ENCODE results near the gene AKR7A3. TPM values are rescaled to one million over a fixed set of nuclear protein-coding genes. Genes with fewer than 3 reads are reported as not detected.
"Not testable (repeated sequence)": the region's sequence is repeated elsewhere in the genome, so short reads cannot be mapped to it uniquely, and the experiment has no call there.

Gene AKR7A3
- total RNA-seq: 1 to 10 TPM in 3 of 4 donors, under 1 TPM in 1; 0.71 to 1.9 (median 1.5) TPM
- polyA plus RNA-seq: 100 to 1,000 TPM in 1 of 3 donors, 10 to 100 TPM in 2; 72.1 to 110 (median 78.3) TPM

DNA sequence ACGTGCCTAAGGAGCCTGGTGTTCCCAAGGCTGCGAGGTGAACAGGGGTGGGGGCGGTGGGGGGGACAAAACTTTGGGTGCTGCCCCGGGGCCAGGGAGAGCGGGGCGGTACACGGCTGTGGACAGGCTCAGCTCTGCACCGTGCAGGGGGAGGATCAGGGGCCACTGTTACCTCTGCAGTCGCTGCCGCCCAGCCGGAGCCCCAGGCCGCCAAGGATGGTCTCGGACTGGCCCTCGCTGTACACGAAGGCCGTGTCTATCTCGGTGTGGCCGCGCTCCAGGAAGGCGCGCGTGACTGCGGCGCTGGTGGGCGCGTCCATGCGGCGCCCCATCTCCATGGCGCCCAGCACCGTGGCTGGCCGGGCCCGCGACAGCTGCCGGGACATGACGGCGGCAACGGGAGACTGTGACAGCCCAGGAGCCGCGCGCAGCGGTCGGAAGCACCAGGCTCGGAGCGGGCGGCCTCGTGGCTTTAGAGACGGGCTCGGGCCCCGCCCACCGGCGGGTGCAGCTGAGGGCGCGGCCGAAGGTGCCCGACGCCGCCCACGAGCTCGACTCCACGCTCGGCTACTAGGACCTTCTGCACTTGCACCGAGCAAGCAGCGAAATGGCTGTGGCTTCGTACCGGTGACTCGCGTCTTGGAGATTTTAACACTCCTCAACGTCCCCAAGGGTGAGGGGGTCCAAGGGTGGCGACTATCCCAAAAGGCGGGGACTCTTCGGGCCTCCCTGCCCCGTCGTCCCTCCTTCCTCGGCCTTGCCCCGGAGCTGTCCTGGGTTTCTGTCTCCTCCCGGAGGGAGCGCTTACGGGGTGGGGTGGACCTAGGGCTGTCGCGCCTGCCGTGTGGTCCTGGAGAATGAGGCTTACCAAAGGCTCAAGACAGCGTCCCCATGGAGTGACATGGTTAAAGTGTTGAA, at the start of gene AKR7A3:
Gene AKR7A3, minus strand, starts transcription at position 447 of the 918 bp plus-strand sequence. Its CDS starts 61 bp downstream, at position 386.
- intact Hi-C loops (cut with DNase I): not testable (repeated sequence)
- peak; percentile 65 for DNase-seq

DNA sequence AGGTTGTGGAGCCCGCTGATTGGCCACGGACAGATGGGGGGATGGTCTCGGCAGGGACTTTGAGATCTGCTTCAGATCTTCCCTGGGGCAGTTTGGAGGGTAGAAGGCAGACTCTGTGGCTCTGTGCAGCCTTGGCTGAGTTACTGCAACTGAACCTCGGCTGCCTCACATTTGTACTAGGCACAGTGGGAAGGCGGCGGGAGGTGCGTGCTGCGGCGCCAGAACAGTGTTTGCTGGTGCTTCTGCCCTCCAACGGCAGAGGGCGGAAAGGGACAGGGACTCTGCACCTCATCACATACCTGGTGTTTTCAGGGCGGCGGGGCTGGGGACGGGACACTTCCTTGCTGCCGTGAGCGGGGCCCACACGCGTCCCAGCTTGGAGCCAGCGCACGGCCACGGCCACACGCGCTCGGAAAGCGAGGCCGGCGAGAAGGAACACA, 49.8 kb upstream of the AKR7A3 start:
- Histone ChIP-seq H3K27me3 (no peaks in the 10 kb centered on the region), H3K27ac (no peak overlapping the region), H3K4me3 (no peak overlapping the region), H3K4me1 (peaks cover 0 to 14% (median 6%) of the 10 kb centered on the region in 4 donors), H3K36me3 (peaks cover 5 to 48% (median 23%) of the 10 kb centered on the region in 4 donors), H3K9me3 (no peaks in the 10 kb centered on the region)
- no peak for DNase-seq
- WGBS, 2 donors: 82 to 88% methylated on average over 27 of the region's 27 CpGs
- intact Hi-C loops (cut with DNase I): no loop called here
- TF ChIP-seq POLR2A (IDR thresholded peaks at IDR 0.05) (no peak), POLR2AphosphoS5 (IDR thresholded peaks at IDR 0.05) (peak in 1 of 4 donors; percentile 18), EP300 (IDR thresholded peaks at IDR 0.05) (no peak)
- TF ChIP-seq, protein P1, sequence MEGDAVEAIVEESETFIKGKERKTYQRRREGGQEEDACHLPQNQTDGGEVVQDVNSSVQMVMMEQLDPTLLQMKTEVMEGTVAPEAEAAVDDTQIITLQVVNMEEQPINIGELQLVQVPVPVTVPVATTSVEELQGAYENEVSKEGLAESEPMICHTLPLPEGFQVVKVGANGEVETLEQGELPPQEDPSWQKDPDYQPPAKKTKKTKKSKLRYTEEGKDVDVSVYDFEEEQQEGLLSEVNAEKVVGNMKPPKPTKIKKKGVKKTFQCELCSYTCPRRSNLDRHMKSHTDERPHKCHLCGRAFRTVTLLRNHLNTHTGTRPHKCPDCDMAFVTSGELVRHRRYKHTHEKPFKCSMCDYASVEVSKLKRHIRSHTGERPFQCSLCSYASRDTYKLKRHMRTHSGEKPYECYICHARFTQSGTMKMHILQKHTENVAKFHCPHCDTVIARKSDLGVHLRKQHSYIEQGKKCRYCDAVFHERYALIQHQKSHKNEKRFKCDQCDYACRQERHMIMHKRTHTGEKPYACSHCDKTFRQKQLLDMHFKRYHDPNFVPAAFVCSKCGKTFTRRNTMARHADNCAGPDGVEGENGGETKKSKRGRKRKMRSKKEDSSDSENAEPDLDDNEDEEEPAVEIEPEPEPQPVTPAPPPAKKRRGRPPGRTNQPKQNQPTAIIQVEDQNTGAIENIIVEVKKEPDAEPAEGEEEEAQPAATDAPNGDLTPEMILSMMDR (IDR thresholded peaks at IDR 0.05): peak in 1 of 4 experiments; percentile 23

More for the DNA sequence above, at the start of gene AKR7A3:
- not testable (repeated sequence) for H3K36me3 ChIP-seq, H3K9me3 ChIP-seq, H3K27ac ChIP-seq, H3K4me1 ChIP-seq, H3K27me3 ChIP-seq
- WGBS, 2 donors: 4 to 18% methylated on average over 74 to 75 of the region's 82 CpGs
- peak within 1 kb of the TSS; percentile 2 to 50 (median 42) for H3K4me3 ChIP-seq

DNA sequence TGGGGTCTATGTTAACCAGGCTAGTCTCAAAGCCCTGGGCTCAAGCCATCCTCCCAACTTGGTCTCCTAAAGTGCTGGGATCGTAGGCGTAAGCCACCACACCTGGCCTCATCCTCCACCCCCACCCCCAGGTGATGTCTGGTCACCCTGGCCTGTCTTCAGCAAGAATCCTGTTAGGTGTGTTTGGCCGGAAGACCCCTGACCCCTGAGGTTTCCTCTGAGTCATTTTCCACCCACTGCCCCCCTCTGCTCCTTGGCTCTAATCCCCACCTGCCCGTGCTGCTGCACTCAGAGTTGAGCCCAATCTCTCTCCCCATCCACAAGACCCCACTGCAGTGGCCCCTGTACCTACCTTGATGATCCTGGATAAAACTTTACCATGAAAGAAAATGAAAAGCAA, 48.7 kb upstream of the AKR7A3 start:
- peaks cover 1 to 45% (median 15%) of the 10 kb centered on the region in 4 donors for H3K36me3 ChIP-seq
- H3K27me3 ChIP-seq: no peaks in the 10 kb centered on the region
- TF ChIP-seq POLR2A (IDR thresholded peaks at IDR 0.05) (no peak), POLR2AphosphoS5 (IDR thresholded peaks at IDR 0.05) (no peak), EP300 (IDR thresholded peaks at IDR 0.05) (no peak)
- TF ChIP-seq, protein P1 (IDR thresholded peaks at IDR 0.05): no peak
- no peaks in the 10 kb centered on the region for H3K9me3 ChIP-seq
- WGBS, 2 donors: 91 to 94% methylated on average over 4 of the region's 4 CpGs
- H3K27ac ChIP-seq: no peak overlapping the region
- no peak overlapping the region for H3K4me3 ChIP-seq
- peaks cover 0 to 13% (median 6%) of the 10 kb centered on the region in 4 donors for H3K4me1 ChIP-seq
- intact Hi-C loops (cut with DNase I): no loop called here
- no peak for DNase-seq

DNA sequence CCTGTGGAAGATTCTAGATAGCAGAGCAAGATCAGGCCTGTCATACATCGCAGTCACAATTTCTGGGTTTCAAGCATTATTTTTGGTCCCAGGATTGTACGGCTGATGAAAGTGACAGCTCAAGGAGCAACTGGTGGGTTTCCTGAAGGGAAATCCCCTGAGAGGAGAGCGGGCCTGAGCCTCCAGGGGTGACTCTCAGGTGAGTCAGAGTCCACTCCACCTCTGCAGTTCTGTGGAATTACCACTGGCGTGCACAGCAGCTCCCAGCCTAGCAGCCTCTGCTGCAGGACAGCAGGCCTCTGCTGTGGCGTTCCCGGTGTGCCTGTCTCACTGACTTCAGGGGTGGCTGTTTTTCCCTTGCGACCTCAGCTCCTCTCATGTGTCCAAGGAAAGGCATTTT, 48.0 kb upstream of the AKR7A3 start:
- peaks cover 0 to 47% (median 12%) of the 10 kb centered on the region in 4 donors for H3K36me3 ChIP-seq
- no peak for DNase-seq
- no peaks in the 10 kb centered on the region for H3K9me3 ChIP-seq
- H3K27me3 ChIP-seq: no peaks in the 10 kb centered on the region
- WGBS, 2 donors: 84 to 89% methylated on average over 7 of the region's 7 CpGs
- peaks cover 0 to 6% (median 3%) of the 10 kb centered on the region in 4 donors for H3K4me1 ChIP-seq
- H3K27ac ChIP-seq: no peak overlapping the region
- no peak overlapping the region for H3K4me3 ChIP-seq
- TF ChIP-seq POLR2AphosphoS5 (IDR thresholded peaks at IDR 0.05): no peak
- no peak for TF ChIP-seq EP300 (IDR thresholded peaks at IDR 0.05)
- TF ChIP-seq POLR2A (IDR thresholded peaks at IDR 0.05): no peak
- TF ChIP-seq, protein P1 (IDR thresholded peaks at IDR 0.05): no peak
- intact Hi-C loops (cut with DNase I): no loop called here

DNA sequence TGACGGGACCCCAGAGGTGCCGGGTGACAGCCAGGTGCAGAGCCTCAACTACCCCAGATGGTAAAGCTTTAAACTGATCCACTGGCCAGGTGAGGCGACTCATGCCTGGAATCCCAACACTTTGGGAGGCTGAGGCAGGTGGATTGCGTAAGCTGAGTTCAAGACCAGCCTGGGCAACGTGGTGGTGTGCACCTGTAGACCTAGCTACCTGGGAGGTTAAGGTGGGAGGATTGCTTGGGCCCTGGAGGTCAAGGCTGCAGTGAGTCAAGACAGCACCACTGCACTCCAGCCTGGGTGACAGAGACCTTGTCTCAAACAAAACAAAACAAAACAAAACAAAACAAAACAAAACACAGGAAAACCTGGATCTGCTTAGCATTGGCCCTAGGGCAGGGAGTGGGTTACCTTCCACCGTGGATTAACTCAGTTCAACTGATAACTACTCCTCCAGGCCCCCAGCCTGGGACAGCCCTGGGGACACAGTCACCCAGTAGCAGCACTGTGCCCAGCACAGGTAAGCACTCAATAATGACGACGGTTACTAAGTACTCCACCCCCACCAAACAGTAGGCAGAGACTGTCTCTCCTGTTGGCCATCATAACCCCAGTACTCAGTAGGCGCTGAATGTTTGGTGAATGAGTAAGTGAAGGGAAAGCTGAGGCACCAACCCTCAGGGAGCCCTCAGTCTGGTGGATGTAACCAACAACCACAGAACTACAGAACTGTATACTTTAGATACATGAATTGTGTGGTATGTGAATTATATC, 45.2 kb upstream of the AKR7A3 start:
- H3K9me3 ChIP-seq: no peaks in the 10 kb centered on the region
- no peak for TF ChIP-seq POLR2A (IDR thresholded peaks at IDR 0.05)
- TF ChIP-seq, protein P1 (IDR thresholded peaks at IDR 0.05): no peak

More for the DNA sequence above, 45.2 kb upstream of the AKR7A3 start:
- WGBS, 2 donors: 82 to 84% methylated on average over 9 of the region's 9 CpGs
- no peaks in the 10 kb centered on the region for H3K4me1 ChIP-seq
- DNase-seq: no peak
- H3K36me3 ChIP-seq: peaks cover under 1 to 38% (median 9%) of the 10 kb centered on the region in 4 donors
- no peaks in the 10 kb centered on the region for H3K27me3 ChIP-seq
- no peak overlapping the region for H3K27ac ChIP-seq
- intact Hi-C loops (cut with DNase I): no loop called here
- no peak overlapping the region for H3K4me3 ChIP-seq
